ENCODE data around the gene NOP53. TPM values are rescaled to one million over a fixed set of nuclear protein-coding genes. Genes with fewer than 3 reads are reported as not detected.

The NOP53 gene
- total and polyA plus RNA-seq, 7 experiments from 2014 or later, result 316 to 1,143 (median 681) TPM

DNA sequence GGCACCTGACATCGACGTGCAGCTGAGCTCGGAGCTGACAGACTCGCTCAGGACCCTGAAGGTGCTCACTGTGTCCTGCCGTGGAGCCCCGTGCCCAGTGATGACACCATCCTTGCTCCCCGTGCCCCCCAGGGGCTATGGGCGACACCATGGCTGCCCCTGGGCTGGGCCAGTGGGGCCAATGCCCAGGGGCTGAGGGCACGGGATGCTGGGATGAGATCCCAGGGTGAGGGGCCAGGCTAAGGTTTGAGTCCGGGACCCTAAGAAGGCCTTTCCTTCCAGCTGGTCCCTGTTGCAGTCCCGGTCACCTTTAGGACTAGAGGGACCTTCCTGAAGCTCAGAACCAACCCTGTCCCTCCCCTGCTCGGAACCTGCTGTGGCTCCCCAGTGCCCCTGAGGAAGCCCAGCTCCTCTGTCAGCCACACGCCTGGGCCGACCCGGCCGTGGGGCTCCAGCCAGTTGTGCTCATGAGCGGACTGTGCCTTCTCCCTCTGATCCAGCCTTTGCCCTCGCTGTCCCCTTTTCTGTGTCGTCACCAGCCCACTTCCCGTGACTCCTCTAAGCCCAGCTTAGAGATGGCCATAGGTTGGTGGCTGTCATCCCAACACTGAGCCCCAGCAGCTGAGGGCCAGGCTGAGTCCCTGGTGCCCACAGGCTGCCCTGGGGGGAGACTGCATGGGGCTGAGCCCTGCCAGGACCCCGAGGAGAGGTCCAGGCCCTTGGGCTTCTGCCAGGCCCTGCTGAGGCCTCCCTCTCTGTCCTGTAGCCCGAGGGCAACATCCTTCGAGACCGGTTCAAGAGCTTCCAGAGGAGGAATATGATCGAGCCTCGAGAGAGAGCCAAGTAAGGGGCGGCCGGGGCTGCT is 10.6 kb downstream of the NOP53 start:
- peaks cover 0 to 25% (median 8%) of the 10 kb centered on the region in 7 donors for H3K4me1 Mint-ChIP-seq
- H3K27ac ChIP-seq (ENCODE audit: low read depth, low read length), result no peak overlapping the region
- intact Hi-C loops (cut with micrococcal nuclease), result no loop called here
- H3K9me3 ChIP-seq (ENCODE audit: control insufficient read depth in 2 of 3, low read length in 3 of 3), result no peaks in the 10 kb centered on the region
- peaks cover 8 to 36% (median 20%) of the 10 kb centered on the region in 5 donors for H3K36me3 Mint-ChIP-seq
- ChIA-PET POLR2A (interaction anchor here (2.7 kb wide), 1 partner anchor 11 kb away, joined by 8 read pairs; the partner anchor contains the start of gene NOP53), CTCF (interaction anchor here (1.2 kb wide), 1 partner anchor 10 kb away, joined by 3 read pairs; no protein-coding TSS in a partner anchor)
- H3K4me1 ChIP-seq (ENCODE audit: control insufficient read depth in 2 of 2, insufficient read depth in 2 of 2, low read length in 2 of 2), result peaks cover 0 to 7% of the 10 kb centered on the region in 2 donors
- peaks cover 0 to 7% (median 0%) of the 10 kb centered on the region in 11 donors for H3K9me3 Mint-ChIP-seq
- ATAC-seq (no peak), DNase-seq (no peak)
- no peak overlapping the region for H3K4me3 ChIP-seq (ENCODE audit: low read length)
- H3K27me3 Mint-ChIP-seq, result no peaks in the 10 kb centered on the region
- H3K27me3 ChIP-seq (ENCODE audit: control insufficient read depth in 2 of 2, insufficient read depth in 2 of 2, low read length in 2 of 2), result no peaks in the 10 kb centered on the region
- peaks cover 7 to 77% (median 47%) of the 10 kb centered on the region in 3 experiments for H3K36me3 ChIP-seq (ENCODE audit: control insufficient read depth in 2 of 3, insufficient read depth in 3 of 3, low read length in 3 of 3)
- no peak overlapping the region for H3K4me3 Mint-ChIP-seq
- no peak overlapping the region for H3K27ac Mint-ChIP-seq

- no peaks in the 10 kb centered on the region for H3K9me3 ChIP-seq (ENCODE audit: control insufficient read depth in 2 of 3, low read length in 3 of 3)
- H3K4me3 ChIP-seq (ENCODE audit: low read length), result no peak overlapping the region
- POLR2A ChIA-PET, result interaction anchor here (2.7 kb wide), 1 partner anchor 11 kb away, joined by 8 read pairs; the partner anchor contains the start of gene NOP53
- no peak overlapping the region for H3K27ac ChIP-seq (ENCODE audit: low read depth, low read length)
- peaks cover 8 to 36% (median 20%) of the 10 kb centered on the region in 5 donors for H3K36me3 Mint-ChIP-seq
- no peak overlapping the region for H3K4me3 Mint-ChIP-seq
- DNase-seq, result no peak
- intact Hi-C loops (cut with micrococcal nuclease), result no loop called here
- H3K27ac Mint-ChIP-seq, result no peak overlapping the region
- CTCF ChIA-PET, result interaction anchor here (1.2 kb wide), 1 partner anchor 9 kb away, joined by 3 read pairs; no protein-coding TSS in a partner anchor
- H3K27me3 Mint-ChIP-seq, result no peaks in the 10 kb centered on the region
- H3K4me1 ChIP-seq (ENCODE audit: control insufficient read depth in 2 of 2, insufficient read depth in 2 of 2, low read length in 2 of 2), result peaks cover 0 to 7% of the 10 kb centered on the region in 2 donors
- H3K9me3 Mint-ChIP-seq, result peaks cover 0 to 7% (median 0%) of the 10 kb centered on the region in 11 donors
- H3K27me3 ChIP-seq (ENCODE audit: control insufficient read depth in 2 of 2, insufficient read depth in 2 of 2, low read length in 2 of 2), result no peaks in the 10 kb centered on the region
- H3K36me3 ChIP-seq (ENCODE audit: control insufficient read depth in 2 of 3, insufficient read depth in 3 of 3, low read length in 3 of 3), result peaks cover 7 to 72% (median 42%) of the 10 kb centered on the region in 3 experiments
- no peak for ATAC-seq
- H3K4me1 Mint-ChIP-seq, result peaks cover 0 to 23% (median 8%) of the 10 kb centered on the region in 7 donors
These were observed 11.2 kb downstream of the NOP53 start for GRCh38 chr19:47756627-47756929.

DNA sequence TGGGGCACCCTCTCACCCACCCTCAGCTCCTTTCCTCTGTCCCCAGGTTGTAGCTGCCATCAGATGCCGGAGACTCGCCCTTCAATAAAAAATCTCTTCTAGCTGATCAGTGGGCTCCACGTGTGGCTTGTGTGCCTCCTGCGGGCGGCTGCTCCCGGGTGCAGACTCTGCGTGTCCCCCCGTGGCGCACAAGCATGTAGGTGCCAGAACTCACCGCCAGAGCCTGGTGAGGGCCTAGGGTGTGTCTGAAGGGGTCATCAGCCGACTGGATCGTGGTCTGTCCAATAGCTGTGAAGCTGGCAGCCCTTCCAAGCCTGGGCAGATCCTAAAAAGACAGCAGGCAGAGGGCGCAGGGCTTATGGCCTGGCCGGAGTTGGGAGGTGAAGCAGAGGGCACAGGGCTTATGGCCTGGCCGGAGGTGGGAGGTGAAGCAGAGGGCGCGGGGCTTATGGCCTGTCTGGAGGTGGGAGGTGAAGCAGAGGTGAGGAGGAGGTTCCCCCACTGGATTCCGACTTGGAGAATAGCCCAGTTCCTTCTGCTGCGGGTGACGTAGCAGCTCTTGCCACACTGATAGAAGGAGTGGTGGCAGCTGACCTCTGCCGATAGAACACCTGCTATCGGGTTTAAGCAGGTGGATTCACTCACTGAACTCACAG is 11.7 kb downstream of the NOP53 start:
- Histone ChIP-seq H3K4me3 (ENCODE audit: low read length) (no peak overlapping the region), H3K36me3 (ENCODE audit: control insufficient read depth in 2 of 3, insufficient read depth in 3 of 3, low read length in 3 of 3) (peaks cover 7 to 67% (median 39%) of the 10 kb centered on the region in 3 experiments), H3K4me1 (ENCODE audit: control insufficient read depth in 2 of 2, insufficient read depth in 2 of 2, low read length in 2 of 2) (peaks cover 0 to 7% of the 10 kb centered on the region in 2 donors), H3K27me3 (ENCODE audit: control insufficient read depth in 2 of 2, insufficient read depth in 2 of 2, low read length in 2 of 2) (no peaks in the 10 kb centered on the region), H3K27ac (ENCODE audit: low read depth, low read length) (no peak overlapping the region), H3K9me3 (ENCODE audit: control insufficient read depth in 2 of 3, low read length in 3 of 3) (no peaks in the 10 kb centered on the region)
- ChIA-PET POLR2A (interaction anchor here (0.6 to 2.7 kb wide), 2 partner anchors 12 to 224 kb away, joined by 6 to 8 read pairs; partner anchors contain the start of gene NOP53), CTCF (interaction anchor here (0.6 to 1.2 kb wide), 2 partner anchors 8 to 49 kb away, joined by 3 read pairs; no protein-coding TSS in a partner anchor)
- Mint-ChIP-seq H3K27ac (peak overlapping the region in 2 of 9 donors; percentile 28 to 76), H3K4me1 (peaks cover 0 to 18% (median 8%) of the 10 kb centered on the region in 7 donors), H3K27me3 (no peaks in the 10 kb centered on the region), H3K36me3 (peaks cover 8 to 36% (median 20%) of the 10 kb centered on the region in 5 donors), H3K9me3 (peaks cover 0 to 7% (median 0%) of the 10 kb centered on the region in 11 donors), H3K4me3 (no peak overlapping the region)
- DNase-seq (no peak), ATAC-seq (no peak)
- intact Hi-C loops (cut with micrococcal nuclease), result no loop called here

GRCh38 chr19:47757617-47758442 is 12.5 kb downstream of the NOP53 start:
- H3K9me3 Mint-ChIP-seq, result peaks cover 0 to 7% (median 0%) of the 10 kb centered on the region in 11 donors
- Histone ChIP-seq H3K27me3 (ENCODE audit: control insufficient read depth in 2 of 2, insufficient read depth in 2 of 2, low read length in 2 of 2) (no peaks in the 10 kb centered on the region), H3K36me3 (ENCODE audit: control insufficient read depth in 2 of 3, insufficient read depth in 3 of 3, low read length in 3 of 3) (peaks cover 0 to 60% (median 32%) of the 10 kb centered on the region in 3 experiments), H3K4me1 (ENCODE audit: control insufficient read depth in 2 of 2, insufficient read depth in 2 of 2, low read length in 2 of 2) (no peaks in the 10 kb centered on the region), H3K4me3 (ENCODE audit: low read length) (no peak overlapping the region), H3K27ac (ENCODE audit: low read depth, low read length) (no peak overlapping the region), H3K9me3 (ENCODE audit: control insufficient read depth in 2 of 3, low read length in 3 of 3) (no peaks in the 10 kb centered on the region)
- no peak for ATAC-seq
- ChIA-PET POLR2A (interaction anchor here (0.6 to 2.7 kb wide), 2 partner anchors 12 to 224 kb away, joined by 6 to 8 read pairs; partner anchors contain the start of gene NOP53), CTCF (interaction anchor here (0.6 kb wide), 1 partner anchor 50 kb away, joined by 3 read pairs; no protein-coding TSS in a partner anchor)
- no peaks in the 10 kb centered on the region for H3K27me3 Mint-ChIP-seq
- DNase-seq, result no peak
- intact Hi-C loops (cut with micrococcal nuclease), result no loop called here
- H3K36me3 Mint-ChIP-seq, result peaks cover 7 to 36% (median 20%) of the 10 kb centered on the region in 5 donors
- H3K4me1 Mint-ChIP-seq, result peaks cover 0 to 11% (median 6%) of the 10 kb centered on the region in 7 donors
- H3K27ac Mint-ChIP-seq, result peak overlapping the region in 1 of 9 donors; percentile 38
- H3K4me3 Mint-ChIP-seq, result no peak overlapping the region

GRCh38 chr19:47758443-47758804 is 13.1 kb downstream of the NOP53 start:
- DNase-seq (no peak), ATAC-seq (no peak)
- Mint-ChIP-seq H3K36me3 (peaks cover 2 to 30% (median 16%) of the 10 kb centered on the region in 5 donors), H3K9me3 (peaks cover 0 to 7% (median 0%) of the 10 kb centered on the region in 11 donors), H3K27ac (peak overlapping the region in 2 of 9 donors; percentile 38 to 45), H3K4me1 (peaks cover 0 to 6% (median 2%) of the 10 kb centered on the region in 7 donors), H3K27me3 (no peaks in the 10 kb centered on the region), H3K4me3 (no peak overlapping the region)
- H3K9me3 ChIP-seq (ENCODE audit: control insufficient read depth in 2 of 3, low read length in 3 of 3), result no peaks in the 10 kb centered on the region
- ChIA-PET CTCF (no interaction called here), POLR2A (interaction anchor here (1.1 kb wide), 1 partner anchor 8 kb away, joined by 4 read pairs; no protein-coding TSS in a partner anchor)
- H3K27me3 ChIP-seq (ENCODE audit: control insufficient read depth in 2 of 2, insufficient read depth in 2 of 2, low read length in 2 of 2), result no peaks in the 10 kb centered on the region
- no peak overlapping the region for H3K27ac ChIP-seq (ENCODE audit: low read depth, low read length)
- no peaks in the 10 kb centered on the region for H3K4me1 ChIP-seq (ENCODE audit: control insufficient read depth in 2 of 2, insufficient read depth in 2 of 2, low read length in 2 of 2)
- H3K36me3 ChIP-seq (ENCODE audit: control insufficient read depth in 2 of 3, insufficient read depth in 3 of 3, low read length in 3 of 3), result peaks cover 0 to 54% (median 29%) of the 10 kb centered on the region in 3 experiments
- H3K4me3 ChIP-seq (ENCODE audit: low read length), result no peak overlapping the region
- intact Hi-C loops (cut with micrococcal nuclease), result no loop called here

GRCh38 chr19:47760632-47760999 is 15.3 kb downstream of the NOP53 start:
- ATAC-seq (no peak), DNase-seq (no peak)
- no peaks in the 10 kb centered on the region for H3K4me1 ChIP-seq (ENCODE audit: control insufficient read depth in 2 of 2, insufficient read depth in 2 of 2, low read length in 2 of 2)
- no peak overlapping the region for H3K27ac Mint-ChIP-seq
- no peaks in the 10 kb centered on the region for H3K4me1 Mint-ChIP-seq
- no peaks in the 10 kb centered on the region for H3K27me3 ChIP-seq (ENCODE audit: control insufficient read depth in 2 of 2, insufficient read depth in 2 of 2, low read length in 2 of 2)
- H3K27me3 Mint-ChIP-seq, result no peaks in the 10 kb centered on the region
- no peak overlapping the region for H3K4me3 ChIP-seq (ENCODE audit: low read length)
- POLR2A ChIA-PET, result no interaction called here
- CTCF ChIA-PET, result no interaction called here
- peaks cover 0 to 5% (median 0%) of the 10 kb centered on the region in 11 donors for H3K9me3 Mint-ChIP-seq
- no peak overlapping the region for H3K27ac ChIP-seq (ENCODE audit: low read depth, low read length)
- H3K36me3 Mint-ChIP-seq, result peaks cover 0 to 22% (median 13%) of the 10 kb centered on the region in 5 donors
- peaks cover 0 to 32% (median 16%) of the 10 kb centered on the region in 3 experiments for H3K36me3 ChIP-seq (ENCODE audit: control insufficient read depth in 2 of 3, insufficient read depth in 3 of 3, low read length in 3 of 3)
- intact Hi-C loops (cut with micrococcal nuclease), result no loop called here
- H3K4me3 Mint-ChIP-seq, result no peak overlapping the region
- H3K9me3 ChIP-seq (ENCODE audit: control insufficient read depth in 2 of 3, low read length in 3 of 3), result no peaks in the 10 kb centered on the region
